Caco-2 (cell line): Measurements from ENCODE around the gene COTL1. TPM values are rescaled to one million over a fixed set of nuclear protein-coding genes. Genes with fewer than 3 reads are reported as not detected.

Experiments used
- BruUV-seq: library from RNA; stranded (reverse); fragments of 400-500 nt; replicated peaks from 2 replicates; lab custom pipeline; 2021; lab: Mats Ljungman, UMichigan
- CTCF ChIA-PET: fragments of 300-600 bp; sonication (Branson Sonifier 250); formaldehyde crosslinking; loops from one replicate; lab custom pipeline; 2022; ENCODE audit warnings: antibody characterized with exemption; lab: Charles Lee
- POLR2A ChIA-PET: fragments of 300-600 bp; sonication (Branson Sonifier 250); formaldehyde crosslinking; loops from one replicate; lab custom pipeline; 2022; ENCODE audit warnings: antibody characterized with exemption; lab: Charles Lee
- DNase-seq, 2 experiments: peaks; one replicate each; pipeline versions ENCODE4 v3.0.0 to v3.0.0-alpha.2; 2020 to 2022
- H3K27me3 ChIP-seq: replicated peaks from 2 replicates; pipeline ENCODE4 v1.6.0; 2011; ENCODE audit warnings: low read length; ENCODE audit not compliant: control insufficient read depth, insufficient read depth
- H3K36me3 ChIP-seq: 2 replicates; pipeline ENCODE4 v1.5.1; 2011; ENCODE audit warnings: low read length; ENCODE audit not compliant: control insufficient read depth, insufficient read depth
- H3K4me1 ChIP-seq: fragments of 250-450 bp; sonication (Bioruptor Pico); 2 replicates; pipeline ENCODE4 v1.5.1; 2020; ENCODE audit warnings: mild to moderate bottlenecking
- H3K4me3 ChIP-seq: 2 replicates; pipeline ENCODE4 v1.5.1; 2011; ENCODE audit warnings: low read depth, mild to moderate bottlenecking, control low read depth, low read length
- H3K9me3 ChIP-seq: fragments of 250-450 bp; sonication (Bioruptor Pico); 2 replicates; pipeline ENCODE4 v1.5.1; 2020; ENCODE audit warnings: mild to moderate bottlenecking, moderate library complexity
- H3K27ac Mint-ChIP-seq: one replicate; pipeline ENCODE4 v1.8.0; 2022; ENCODE audit warnings: mixed read lengths; ENCODE audit not compliant: unreplicated experiment
- H3K27me3 Mint-ChIP-seq: one replicate; pipeline ENCODE4 v1.8.0; 2022; ENCODE audit warnings: mixed read lengths; ENCODE audit not compliant: insufficient read depth, unreplicated experiment
- H3K36me3 Mint-ChIP-seq: one replicate; pipeline ENCODE4 v1.8.0; 2022; ENCODE audit warnings: mild to moderate bottlenecking, mixed read lengths; ENCODE audit not compliant: insufficient read depth, unreplicated experiment
- H3K4me1 Mint-ChIP-seq: one replicate; pipeline ENCODE4 v1.8.0; 2022; ENCODE audit warnings: low read depth, mixed read lengths; ENCODE audit not compliant: unreplicated experiment
- H3K4me3 Mint-ChIP-seq: one replicate; pipeline ENCODE4 v1.8.0; 2022; ENCODE audit warnings: mild to moderate bottlenecking, moderate library complexity, mixed read lengths; ENCODE audit not compliant: unreplicated experiment
- H3K9me3 Mint-ChIP-seq: one replicate; pipeline ENCODE4 v1.8.0; 2022; ENCODE audit warnings: mixed read lengths; ENCODE audit not compliant: unreplicated experiment
- intact Hi-C: fragments of 100-400 bp; cut with micrococcal nuclease; formaldehyde crosslinking; loops from one replicate; pipeline ENCODE4 v1.10.0; 2022; ENCODE audit not compliant: unreplicated experiment
- total RNA-seq: library from RNA; stranded (reverse); gene quantifications from 2 replicates; pipeline ENCODE4 v1.2.3, GENCODE V29; 2022
- TF ChIP-seq, protein P1 (sequence below), 2 experiments: fragments of 200-600 bp in 1 of 2; IDR thresholded peaks; 1 replicate in 1 of 2; 2 replicates in 1 of 2; pipeline versions ENCODE4 v1.5.1 to v1.8.0; 2011 to 2022; ENCODE audit warnings: antibody characterized with exemption in 1 of 2, control low read depth in 1 of 2, inconsistent platforms in 1 of 2, low read depth in 1 of 2, low read length in 1 of 2, mild to moderate bottlenecking in 1 of 2, moderate library complexity in 1 of 2; ENCODE audit not compliant: insufficient read depth in 1 of 2, severe bottlenecking in 1 of 2, unreplicated experiment in 1 of 2

Gene COTL1
- total RNA-seq, 1 experiment from 2014 or later = 434 TPM

DNA sequence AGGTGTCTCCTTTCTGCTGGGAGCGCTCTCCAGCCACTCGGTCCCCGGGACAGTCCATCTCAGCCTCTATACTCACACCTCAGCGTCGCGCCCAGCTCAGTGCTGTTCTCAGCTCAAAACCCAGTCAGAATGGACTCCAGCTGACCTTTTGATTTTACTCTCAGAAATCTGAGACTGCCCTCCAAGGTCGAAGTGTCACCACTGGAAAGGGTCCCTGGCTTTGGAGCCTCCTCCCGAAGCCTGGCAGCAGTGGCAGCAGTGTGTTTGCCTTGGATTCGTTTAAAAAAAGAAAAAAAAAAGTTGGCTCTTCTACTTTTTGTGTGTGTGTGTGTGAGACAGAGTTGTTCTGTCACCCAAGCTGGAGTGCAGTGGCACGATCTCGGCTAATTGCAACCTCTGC, 40.8 kb upstream of the COTL1 start:
- no peaks in the 10 kb centered on the region for H3K9me3 Mint-ChIP-seq
- ChIA-PET CTCF (no interaction called here), POLR2A (no interaction called here)
- no peaks in the 10 kb centered on the region for H3K4me1 Mint-ChIP-seq
- no peaks in the 10 kb centered on the region for H3K9me3 ChIP-seq
- H3K4me3 Mint-ChIP-seq = no peak overlapping the region
- TF ChIP-seq, protein P1, sequence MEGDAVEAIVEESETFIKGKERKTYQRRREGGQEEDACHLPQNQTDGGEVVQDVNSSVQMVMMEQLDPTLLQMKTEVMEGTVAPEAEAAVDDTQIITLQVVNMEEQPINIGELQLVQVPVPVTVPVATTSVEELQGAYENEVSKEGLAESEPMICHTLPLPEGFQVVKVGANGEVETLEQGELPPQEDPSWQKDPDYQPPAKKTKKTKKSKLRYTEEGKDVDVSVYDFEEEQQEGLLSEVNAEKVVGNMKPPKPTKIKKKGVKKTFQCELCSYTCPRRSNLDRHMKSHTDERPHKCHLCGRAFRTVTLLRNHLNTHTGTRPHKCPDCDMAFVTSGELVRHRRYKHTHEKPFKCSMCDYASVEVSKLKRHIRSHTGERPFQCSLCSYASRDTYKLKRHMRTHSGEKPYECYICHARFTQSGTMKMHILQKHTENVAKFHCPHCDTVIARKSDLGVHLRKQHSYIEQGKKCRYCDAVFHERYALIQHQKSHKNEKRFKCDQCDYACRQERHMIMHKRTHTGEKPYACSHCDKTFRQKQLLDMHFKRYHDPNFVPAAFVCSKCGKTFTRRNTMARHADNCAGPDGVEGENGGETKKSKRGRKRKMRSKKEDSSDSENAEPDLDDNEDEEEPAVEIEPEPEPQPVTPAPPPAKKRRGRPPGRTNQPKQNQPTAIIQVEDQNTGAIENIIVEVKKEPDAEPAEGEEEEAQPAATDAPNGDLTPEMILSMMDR (IDR thresholded peaks at IDR 0.05; ENCODE audit: insufficient read depth in 1 of 2, low read depth in 1 of 2, low read length in 1 of 2, severe bottlenecking in 1 of 2, unreplicated experiment in 1 of 2) = no peak
- no peaks in the 10 kb centered on the region for H3K27me3 ChIP-seq
- H3K27me3 Mint-ChIP-seq = no peaks in the 10 kb centered on the region
- no peak for DNase-seq
- peaks cover 8% of the 10 kb centered on the region for H3K36me3 ChIP-seq
- no TSS peak for BruUV-seq
- H3K4me1 ChIP-seq = no peaks in the 10 kb centered on the region
- H3K4me3 ChIP-seq = no peak overlapping the region
- H3K27ac Mint-ChIP-seq = no peak overlapping the region
- peaks cover 68% of the 10 kb centered on the region for H3K36me3 Mint-ChIP-seq
- intact Hi-C loops = no loop called here

DNA sequence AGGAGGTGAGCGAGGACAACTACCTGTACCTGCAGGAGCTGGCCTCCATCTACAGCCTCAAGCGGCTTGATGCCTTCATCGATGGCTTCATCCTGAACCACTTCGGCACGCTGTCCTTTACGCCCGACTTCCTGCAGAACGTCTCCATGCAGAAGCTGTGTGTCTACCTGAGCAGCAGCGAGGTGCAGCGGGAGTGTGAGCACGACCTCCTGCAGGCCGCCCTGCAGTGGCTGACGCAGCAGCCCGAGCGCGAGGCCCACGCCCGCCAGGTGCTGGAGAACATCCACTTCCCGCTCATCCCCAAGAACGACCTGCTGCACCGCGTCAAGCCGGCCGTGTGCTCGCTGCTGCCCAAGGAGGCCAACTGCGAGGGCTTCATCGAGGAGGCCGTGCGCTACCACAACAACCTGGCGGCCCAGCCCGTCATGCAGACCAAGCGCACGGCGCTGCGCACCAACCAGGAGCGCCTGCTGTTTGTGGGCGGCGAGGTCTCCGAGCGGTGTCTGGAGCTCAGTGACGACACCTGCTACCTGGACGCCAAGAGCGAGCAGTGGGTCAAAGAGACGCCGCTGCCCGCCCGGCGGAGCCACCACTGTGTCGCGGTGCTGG, 39.5 kb upstream of the COTL1 start:
- H3K4me3 Mint-ChIP-seq = no peak overlapping the region
- H3K4me1 Mint-ChIP-seq = no peaks in the 10 kb centered on the region

DNA sequence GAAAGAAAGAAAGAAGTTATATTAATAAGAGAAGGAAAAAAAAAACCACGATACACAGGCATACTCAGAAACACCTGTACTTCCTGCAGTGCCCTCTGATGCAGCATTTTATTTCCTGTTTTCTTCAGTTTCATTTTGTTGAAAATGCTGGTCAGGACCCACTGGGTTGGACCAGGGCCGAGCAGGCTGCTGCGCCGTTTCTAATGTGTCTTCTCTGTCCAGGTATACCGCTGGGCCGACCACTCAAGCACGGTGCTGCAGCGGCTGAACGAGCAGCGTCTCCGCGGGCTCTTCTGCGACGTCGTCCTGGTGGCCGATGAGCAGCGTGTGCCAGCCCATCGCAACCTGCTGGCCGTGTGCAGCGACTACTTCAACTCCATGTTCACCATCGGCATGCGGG, 38.8 kb upstream of the COTL1 start:
- intact Hi-C loops = no loop called here
- peaks cover 67% of the 10 kb centered on the region for H3K36me3 Mint-ChIP-seq

More for the DNA sequence above, 39.5 kb upstream of the COTL1 start:
- BruUV-seq = no TSS peak
- no peak for DNase-seq
- intact Hi-C loops = no loop called here
- Histone ChIP-seq H3K4me1 (no peaks in the 10 kb centered on the region), H3K9me3 (no peaks in the 10 kb centered on the region), H3K36me3 (peaks cover 8% of the 10 kb centered on the region), H3K27me3 (no peaks in the 10 kb centered on the region), H3K4me3 (no peak overlapping the region)
- Mint-ChIP-seq H3K36me3 (peaks cover 71% of the 10 kb centered on the region), H3K27ac (no peak overlapping the region), H3K27me3 (no peaks in the 10 kb centered on the region), H3K9me3 (no peaks in the 10 kb centered on the region)
- ChIA-PET POLR2A (no interaction called here), CTCF (no interaction called here)
- TF ChIP-seq, protein P1 (IDR thresholded peaks at IDR 0.05; ENCODE audit: insufficient read depth in 1 of 2, low read depth in 1 of 2, low read length in 1 of 2, severe bottlenecking in 1 of 2, unreplicated experiment in 1 of 2) = no peak

More for the DNA sequence above, 38.8 kb upstream of the COTL1 start:
- H3K4me3 Mint-ChIP-seq = no peak overlapping the region
- TF ChIP-seq, protein P1 (IDR thresholded peaks at IDR 0.05; ENCODE audit: insufficient read depth in 1 of 2, low read depth in 1 of 2, low read length in 1 of 2, severe bottlenecking in 1 of 2, unreplicated experiment in 1 of 2) = no peak
- no peaks in the 10 kb centered on the region for H3K4me1 Mint-ChIP-seq
- H3K9me3 Mint-ChIP-seq = no peaks in the 10 kb centered on the region
- ChIA-PET CTCF (no interaction called here), POLR2A (no interaction called here)
- no peaks in the 10 kb centered on the region for H3K27me3 ChIP-seq
- no peaks in the 10 kb centered on the region for H3K9me3 ChIP-seq
- BruUV-seq = no TSS peak
- H3K36me3 ChIP-seq = peaks cover 10% of the 10 kb centered on the region
- H3K27me3 Mint-ChIP-seq = no peaks in the 10 kb centered on the region
- no peak overlapping the region for H3K4me3 ChIP-seq
- no peaks in the 10 kb centered on the region for H3K4me1 ChIP-seq
- H3K27ac Mint-ChIP-seq = no peak overlapping the region
- no peak for DNase-seq
